AG09309 (cell line): ENCODE data around the gene CHD9.

Source experiments
- DNase-seq: peaks from one replicate; pipeline ENCODE4 v3.0.0-alpha.2; 2010; ENCODE audit warnings: low read depth
- H3K4me3 ChIP-seq: 2 replicates; pipeline ENCODE4 v1.5.1; 2011; ENCODE audit warnings: mild to moderate bottlenecking, low read depth, low read length, moderate library complexity; ENCODE audit not compliant: control insufficient read depth
- TF ChIP-seq, protein P1 (sequence below): IDR thresholded peaks from 2 replicates; pipeline ENCODE4 v1.5.1; 2011; ENCODE audit warnings: mild to moderate bottlenecking, low read depth, low read length, inconsistent platforms; ENCODE audit not compliant: insufficient read depth, control insufficient read depth; ENCODE audit errors: missing control alignments

The CHD9 gene

DNA sequence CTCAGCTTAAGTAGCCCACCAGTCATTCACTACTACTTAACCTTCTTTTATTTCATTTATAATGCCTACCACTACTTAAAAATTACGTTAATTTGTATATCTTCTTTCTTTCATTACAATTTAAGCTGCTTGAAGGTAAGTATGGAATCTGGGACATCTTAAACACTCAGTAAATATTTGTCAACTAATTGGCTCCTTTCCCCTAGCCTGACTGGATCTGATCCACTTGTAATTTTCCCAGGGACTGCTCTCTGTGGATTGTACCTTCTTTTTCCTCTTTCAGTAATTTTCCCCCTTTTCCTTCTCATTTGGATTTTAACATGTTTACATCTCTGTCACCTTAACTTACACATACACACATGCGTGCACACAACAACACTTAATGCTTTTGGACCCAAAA lies 227.1 kb downstream of the CHD9 start:
- TF ChIP-seq, protein P1, sequence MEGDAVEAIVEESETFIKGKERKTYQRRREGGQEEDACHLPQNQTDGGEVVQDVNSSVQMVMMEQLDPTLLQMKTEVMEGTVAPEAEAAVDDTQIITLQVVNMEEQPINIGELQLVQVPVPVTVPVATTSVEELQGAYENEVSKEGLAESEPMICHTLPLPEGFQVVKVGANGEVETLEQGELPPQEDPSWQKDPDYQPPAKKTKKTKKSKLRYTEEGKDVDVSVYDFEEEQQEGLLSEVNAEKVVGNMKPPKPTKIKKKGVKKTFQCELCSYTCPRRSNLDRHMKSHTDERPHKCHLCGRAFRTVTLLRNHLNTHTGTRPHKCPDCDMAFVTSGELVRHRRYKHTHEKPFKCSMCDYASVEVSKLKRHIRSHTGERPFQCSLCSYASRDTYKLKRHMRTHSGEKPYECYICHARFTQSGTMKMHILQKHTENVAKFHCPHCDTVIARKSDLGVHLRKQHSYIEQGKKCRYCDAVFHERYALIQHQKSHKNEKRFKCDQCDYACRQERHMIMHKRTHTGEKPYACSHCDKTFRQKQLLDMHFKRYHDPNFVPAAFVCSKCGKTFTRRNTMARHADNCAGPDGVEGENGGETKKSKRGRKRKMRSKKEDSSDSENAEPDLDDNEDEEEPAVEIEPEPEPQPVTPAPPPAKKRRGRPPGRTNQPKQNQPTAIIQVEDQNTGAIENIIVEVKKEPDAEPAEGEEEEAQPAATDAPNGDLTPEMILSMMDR, result no peak
- no peak for DNase-seq
- no peak overlapping the region for H3K4me3 ChIP-seq

DNA sequence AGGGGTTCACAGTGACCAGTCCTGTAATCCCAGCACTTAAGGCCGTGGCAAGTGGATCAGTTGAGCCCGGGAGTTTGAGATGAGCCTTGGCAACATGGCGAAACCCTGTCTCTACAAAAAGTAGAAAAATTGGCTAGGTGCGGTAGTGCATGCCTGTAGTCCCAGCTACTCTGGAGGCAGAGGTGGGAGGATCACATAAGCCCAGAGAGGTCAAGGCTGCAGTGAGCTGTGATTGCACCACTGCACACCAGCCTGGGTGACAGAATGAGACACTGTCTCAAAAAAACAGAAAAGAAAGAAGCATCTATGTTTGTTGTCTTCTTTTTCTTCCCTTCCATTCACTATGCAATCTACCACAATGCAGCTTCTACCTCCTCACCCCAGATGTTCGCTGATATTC lies 227.5 kb downstream of the CHD9 start:
- no peak for DNase-seq
- no peak overlapping the region for H3K4me3 ChIP-seq
- TF ChIP-seq, protein P1, result no peak

DNA sequence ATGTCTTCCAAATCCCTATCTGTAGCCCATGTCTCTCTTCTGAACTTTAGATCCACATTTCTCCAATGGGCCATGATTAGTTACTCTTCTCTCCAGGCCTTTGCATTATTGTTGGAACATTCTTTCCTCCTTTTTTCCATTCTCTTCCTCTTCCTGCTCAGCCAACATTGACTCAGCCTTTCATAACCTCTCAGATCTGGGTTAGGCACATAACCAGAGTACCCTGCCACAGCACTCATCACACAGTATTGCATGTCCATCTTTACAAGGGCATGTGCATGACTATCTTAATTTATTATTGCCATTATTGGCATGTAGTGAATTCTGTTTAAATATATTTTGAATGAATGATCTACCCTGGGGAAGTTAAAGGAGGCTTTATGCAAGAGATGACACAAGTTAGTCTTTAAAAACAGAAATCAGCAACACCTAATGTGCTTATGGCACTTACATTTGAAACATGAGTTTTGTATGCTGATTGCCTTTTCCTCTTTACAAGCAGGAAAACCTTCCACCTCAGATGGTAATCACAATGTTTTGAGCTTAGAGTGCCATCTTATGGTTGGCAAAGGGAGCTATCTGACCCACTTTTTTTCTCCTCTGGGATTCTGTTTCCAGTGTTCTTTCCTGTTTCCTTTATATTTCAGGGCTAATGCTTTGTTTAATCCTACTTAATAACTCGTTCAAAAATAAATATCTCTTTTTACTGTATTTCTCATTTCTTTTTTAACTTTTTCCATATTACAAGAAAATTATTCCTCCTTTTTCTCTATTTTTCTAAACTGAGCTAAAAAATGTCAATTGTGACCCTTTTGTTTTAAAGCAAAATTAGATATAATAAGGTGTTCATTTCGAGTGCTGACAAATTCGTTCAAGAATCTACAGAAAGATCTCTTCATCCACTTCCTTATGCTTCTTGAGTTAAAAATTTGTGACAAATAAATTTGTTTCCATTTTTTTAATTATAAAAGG lies 228.5 kb downstream of the CHD9 start:
- no peak overlapping the region for H3K4me3 ChIP-seq
- TF ChIP-seq, protein P1, result peak; percentile 51
- DNase-seq, result peak; percentile 23

DNA sequence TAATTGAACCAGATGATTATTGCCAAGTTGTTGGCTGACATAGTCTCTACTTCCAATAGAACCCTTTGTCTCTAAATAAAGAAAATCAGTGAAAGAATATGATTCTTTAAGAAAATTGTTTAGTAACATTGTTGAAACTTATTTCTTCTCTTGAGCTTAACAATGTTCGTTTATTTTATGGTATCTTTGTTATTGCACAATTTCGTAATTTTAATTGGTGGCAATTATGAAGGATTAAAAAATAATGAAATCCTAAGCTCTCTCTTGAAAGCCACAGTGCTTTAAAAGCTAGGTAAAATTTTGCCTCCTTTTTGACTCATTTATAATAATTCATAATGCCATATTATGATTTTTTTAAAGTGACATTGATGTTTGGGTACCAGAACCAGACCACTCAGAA lies 230.4 kb downstream of the CHD9 start:
- TF ChIP-seq, protein P1, result no peak
- H3K4me3 ChIP-seq, result no peak overlapping the region
- DNase-seq, result no peak

DNA sequence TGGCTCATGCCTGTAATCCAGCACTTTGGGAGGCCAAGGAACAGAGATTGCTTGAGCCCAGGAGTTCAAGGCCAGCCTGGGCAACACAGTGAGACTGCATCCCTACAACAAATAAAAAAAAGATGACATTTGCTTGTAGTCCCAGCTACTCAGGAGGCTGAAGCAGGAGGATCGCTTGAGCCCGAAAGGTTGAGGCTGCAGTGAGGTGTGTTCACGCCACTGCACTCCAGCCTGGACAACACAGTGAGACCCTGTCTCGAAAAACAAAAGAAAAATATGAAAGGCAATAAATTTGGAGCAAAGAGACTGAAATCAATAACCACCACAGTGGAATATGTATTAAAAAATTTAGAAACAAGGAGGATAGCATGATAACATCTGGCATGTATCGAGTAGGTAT lies 235.7 kb downstream of the CHD9 start:
- H3K4me3 ChIP-seq, result no peak overlapping the region
- TF ChIP-seq, protein P1, result no peak
- DNase-seq, result no peak

DNA sequence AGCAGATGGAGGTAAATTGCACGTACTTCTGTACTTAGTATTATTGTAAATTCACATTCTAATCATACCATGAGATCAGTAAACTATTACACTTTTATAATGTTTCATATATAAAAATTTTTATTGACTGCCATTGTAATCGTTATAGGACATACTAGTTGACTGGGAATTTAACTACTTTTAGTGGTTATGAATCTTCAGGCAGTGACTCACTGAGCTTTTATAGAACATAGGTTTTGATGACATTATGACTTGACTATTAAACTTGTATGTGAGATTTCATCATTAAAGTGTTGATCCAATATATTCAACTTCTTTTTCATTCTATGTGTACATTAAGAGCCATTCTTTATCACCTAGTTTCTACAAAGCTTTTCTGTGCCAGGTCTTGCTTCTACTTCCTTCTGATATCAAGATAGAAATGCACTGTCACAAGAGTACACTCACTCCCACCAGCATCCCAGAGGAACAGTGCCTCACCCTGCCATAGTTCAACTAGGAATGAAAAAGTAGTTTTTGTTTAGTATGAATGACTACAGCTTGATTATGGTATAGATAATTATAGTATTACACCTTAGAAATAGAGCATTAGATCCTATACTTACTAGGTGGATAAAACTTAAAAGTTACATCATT lies 237.1 kb downstream of the CHD9 start:
- TF ChIP-seq, protein P1, result no peak
- DNase-seq, result peak; percentile 29
- H3K4me3 ChIP-seq, result no peak overlapping the region
